Measurements from ENCODE around the gene CFLAR. TPM values are rescaled to one million over a fixed set of nuclear protein-coding genes. Genes with fewer than 3 reads are reported as not detected.

The CFLAR gene
- total and polyA plus RNA-seq, 9 of the 15 experiments (the other 6 are each of a cell fraction or from before 2014, with no cell fraction given): 27.5 to 102 (median 54.0) TPM

- H3K4me3 ChIP-seq: peak overlapping the region; percentile 12
- peak; percentile 71 for FAIRE-seq
- H3K27me3 ChIP-seq (ENCODE audit: control insufficient read depth in 2 of 2, insufficient read depth in 2 of 2, low read length in 2 of 2): no peaks in the 10 kb centered on the region
- TSS peak; percentile 5 for BruUV-seq (replicated peaks)
- H3K4me1 ChIP-seq (replicated peaks in 1 of 2; ENCODE audit: control insufficient read depth in 2 of 2, insufficient read depth in 2 of 2, low read length in 2 of 2): peaks cover 17 to 55% of the 10 kb centered on the region in 2 experiments
- peak; percentile 50 for ATAC-seq
- peak overlapping the region; percentile 30; the same call in 1 of the 2 replicates for H2AFZ ChIP-seq (ENCODE audit: low read depth, low read length)
- in situ Hi-C loops (cut with MboI) (no loop called here), intact Hi-C loops (cut with micrococcal nuclease) (no loop called here)
- H3K27ac ChIP-seq (ENCODE audit: extremely low read depth, low read depth, low read length): peak overlapping the region; percentile 78
- POLR2A ChIA-PET: interaction anchor here (0.6 to 1.3 kb wide), 6 partner anchors 10 to 56 kb away, joined by 3 to 6 read pairs (median 3); partner anchors contain the start of gene CFLAR
- peak overlapping the region; percentile 61 for H3K4me2 ChIP-seq (ENCODE audit: insufficient read depth, low read length)
- 15% methylated on average over 2 of the region's 3 CpGs for WGBS (ENCODE audit: insufficient coverage, low coverage, missing lambda C conversion rate)
- H3K9ac ChIP-seq (ENCODE audit: insufficient read depth in 1 of 2, low read depth in 2 of 2, low read length in 2 of 2): peak overlapping the region; percentile 4 to 69; a peak in 3 of 4 replicates
- peaks cover 41% of the 10 kb centered on the region for H3K36me3 ChIP-seq (ENCODE audit: control insufficient read depth, insufficient read depth, low read length)
- no peaks in the 10 kb centered on the region for H4K20me1 ChIP-seq (replicated peaks; ENCODE audit: control insufficient read depth, insufficient read depth, low read length)
- no peaks in the 10 kb centered on the region for H3K9me3 ChIP-seq (replicated peaks; ENCODE audit: control insufficient read depth, insufficient read depth, low read depth, low read length)
- H3K79me2 ChIP-seq (ENCODE audit: control insufficient read depth, insufficient read depth, low read length): peaks cover 84% of the 10 kb centered on the region
- CTCF ChIA-PET (ENCODE audit: low intra/inter-chr PET ratio): no interaction called here
- DNase-seq (ENCODE audit: extremely low read depth in 1 of 4, low spot score in 3 of 4): peak in 2 of 4 experiments; percentile 39 to 69
- no peaks in the 10 kb centered on the region for H3K9me1 ChIP-seq (ENCODE audit: control insufficient read depth, insufficient read depth, low read length)
- no peak for TF ChIP-seq TFE3 (CRISPR knock-in tag; IDR thresholded peaks at IDR 0.05)
- TF ChIP-seq ARID4B (CRISPR knock-in tag; IDR thresholded peaks at IDR 0.05): 0 out of 2 replicates have a peak, but pooled peaks have one; percentile 16
- no peak for TF ChIP-seq HMG20A (CRISPR knock-in tag; conservative IDR thresholded peaks at IDR 0.05)
- TF ChIP-seq ZFP91 (CRISPR knock-in tag; IDR thresholded peaks at IDR 0.05): no peak
- TF ChIP-seq PHF21A (IDR thresholded peaks at IDR 0.05; ENCODE audit: borderline replicate concordance, low read depth): no peak
- TF ChIP-seq MEF2D (tag; conservative IDR thresholded peaks at IDR 0.05; ENCODE audit: low read depth): no peak
- no peak for TF ChIP-seq PCBP1 (IDR thresholded peaks at IDR 0.05; ENCODE audit: low read depth, low read length, poor library complexity, severe bottlenecking)
- TF ChIP-seq CREB1 (IDR thresholded peaks at IDR 0.05): no peak
- no peak for TF ChIP-seq CREB1 (CRISPR knock-in tag; IDR thresholded peaks at IDR 0.05)
- TF ChIP-seq DPF2 (IDR thresholded peaks at IDR 0.05): peak; percentile 90
- TF ChIP-seq ATF6 (CRISPR knock-in tag; IDR thresholded peaks at IDR 0.05): no peak
- TF ChIP-seq ZNF174 (CRISPR knock-in tag; IDR thresholded peaks at IDR 0.05): no peak
These were observed 14.7 kb downstream of the CFLAR start for GRCh38 chr2:201130524-201131186.

Data from K562 (cell line).